ENCODE results near the gene TBC1D3B.
"Not testable (repeated sequence)": the region's sequence is repeated elsewhere in the genome, so short reads cannot be mapped to it uniquely, and the experiment has no call there.

TBC1D3B gene

GRCh38 chr17:36212966-36213365 lies 36.5 kb upstream of the TBC1D3B start:
- no peak overlapping the region for H3K4me3 ChIP-seq (ENCODE audit: insufficient read length, low read depth)
- H3K4me1 ChIP-seq (ENCODE audit: insufficient read depth, insufficient read length), result no peaks in the 10 kb centered on the region
- H3K9me3 ChIP-seq (ENCODE audit: insufficient read depth, low read length), result no peaks in the 10 kb centered on the region
- no peaks in the 10 kb centered on the region for H3K27me3 ChIP-seq (ENCODE audit: insufficient read depth, insufficient read length)
- DNase-seq (ENCODE audit: low read depth, low spot score), result no peak
- no peaks in the 10 kb centered on the region for H3K36me3 ChIP-seq (ENCODE audit: insufficient read depth, insufficient read length, low read length)
- no peak overlapping the region for H3K9ac ChIP-seq (ENCODE audit: insufficient read length, low read depth)
- TF ChIP-seq ZNF274 (IDR thresholded peaks at IDR 0.05; ENCODE audit: low read depth, low read length) (no peak), YY1 (IDR thresholded peaks at IDR 0.05; ENCODE audit: insufficient read depth, insufficient read length) (no peak), SUZ12 (IDR thresholded peaks at IDR 0.05; ENCODE audit: extremely low read depth, insufficient read depth, insufficient read length) (no peak)

- no peak overlapping the region for H3K9ac ChIP-seq (ENCODE audit: insufficient read length, low read depth)
- no peak overlapping the region for H3K4me3 ChIP-seq (ENCODE audit: insufficient read length, low read depth)
Observed at GRCh38 chr17:36212272-36212605, 35.8 kb upstream of the TBC1D3B start.

DNA sequence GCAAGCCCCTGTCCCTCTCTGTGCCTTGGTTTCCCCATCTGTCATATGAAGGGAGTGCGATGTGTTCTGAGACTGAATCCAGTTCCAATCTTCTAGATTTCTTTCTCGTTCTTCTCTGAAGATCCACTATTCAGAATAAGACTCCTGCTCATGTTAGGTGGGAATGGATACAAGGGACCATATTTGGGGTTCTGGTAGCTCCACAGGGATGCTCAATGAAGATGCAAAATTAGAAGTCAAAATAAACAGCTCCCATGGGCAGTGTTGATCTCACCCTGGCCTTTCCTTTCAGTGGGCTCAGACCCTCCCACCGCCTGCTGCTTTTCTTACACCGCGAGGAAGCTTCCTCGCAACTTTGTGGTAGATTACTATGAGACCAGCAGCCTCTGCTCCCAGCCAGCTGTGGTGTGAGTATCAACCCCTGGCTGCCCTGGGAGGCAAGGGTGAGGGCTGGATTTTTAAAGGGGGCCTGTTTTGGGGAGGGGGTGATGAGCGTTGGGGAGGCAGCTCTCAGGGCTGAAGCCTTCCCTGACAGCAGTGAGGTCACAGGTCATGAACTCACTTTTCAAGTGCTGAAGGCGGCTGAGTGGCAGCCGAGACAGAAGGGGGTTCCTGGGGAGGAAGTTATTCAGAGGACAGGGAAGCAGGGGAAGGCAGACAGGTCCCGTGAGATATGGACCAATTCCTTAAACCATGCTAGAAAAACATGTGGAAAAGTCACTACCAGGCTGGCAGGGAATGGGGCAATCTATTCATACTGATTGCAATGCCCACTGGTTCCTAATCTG lies 35.2 kb upstream of the TBC1D3B start:
- not testable (repeated sequence) for H3K36me3 ChIP-seq (ENCODE audit: insufficient read depth, insufficient read length, low read length); H3K4me3 ChIP-seq (ENCODE audit: insufficient read length, low read depth)

More at GRCh38 chr17:36212272-36212605, 35.8 kb upstream of the TBC1D3B start:
- Histone ChIP-seq H3K27me3 (ENCODE audit: insufficient read depth, insufficient read length) (no peaks in the 10 kb centered on the region), H3K36me3 (ENCODE audit: insufficient read depth, insufficient read length, low read length) (no peaks in the 10 kb centered on the region), H3K4me1 (ENCODE audit: insufficient read depth, insufficient read length) (no peaks in the 10 kb centered on the region), H3K9me3 (ENCODE audit: insufficient read depth, low read length) (no peaks in the 10 kb centered on the region)
- no peak for DNase-seq (ENCODE audit: low read depth, low spot score)
- no peak for TF ChIP-seq YY1 (IDR thresholded peaks at IDR 0.05; ENCODE audit: insufficient read depth, insufficient read length)
- no peak for TF ChIP-seq SUZ12 (IDR thresholded peaks at IDR 0.05; ENCODE audit: extremely low read depth, insufficient read depth, insufficient read length)
- TF ChIP-seq ZNF274 (IDR thresholded peaks at IDR 0.05; ENCODE audit: low read depth, low read length), result no peak

GRCh38 chr17:36210439-36211211 lies 34.2 kb upstream of the TBC1D3B start, which contains the start of gene CCL4L2:
CCL4L2 (plus strand) TSS chr17:36211063.
- H3K4me1 ChIP-seq (ENCODE audit: insufficient read depth, insufficient read length); H3K9ac ChIP-seq (ENCODE audit: insufficient read length, low read depth); DNase-seq (ENCODE audit: low read depth, low spot score); H3K4me3 ChIP-seq (ENCODE audit: insufficient read length, low read depth); H3K36me3 ChIP-seq (ENCODE audit: insufficient read depth, insufficient read length, low read length); H3K9me3 ChIP-seq (ENCODE audit: insufficient read depth, low read length); H3K27me3 ChIP-seq (ENCODE audit: insufficient read depth, insufficient read length): not testable (repeated sequence)

More for the DNA sequence above, 35.2 kb upstream of the TBC1D3B start:
- DNase-seq (ENCODE audit: low read depth, low spot score); H3K9me3 ChIP-seq (ENCODE audit: insufficient read depth, low read length); H3K27me3 ChIP-seq (ENCODE audit: insufficient read depth, insufficient read length); H3K9ac ChIP-seq (ENCODE audit: insufficient read length, low read depth); H3K4me1 ChIP-seq (ENCODE audit: insufficient read depth, insufficient read length): not testable (repeated sequence)

GRCh38 chr17:36209575-36209974 lies 33.1 kb upstream of the TBC1D3B start:
- Histone ChIP-seq H3K36me3 (ENCODE audit: insufficient read depth, insufficient read length, low read length) (no peaks in the 10 kb centered on the region), H3K4me1 (ENCODE audit: insufficient read depth, insufficient read length) (no peaks in the 10 kb centered on the region), H3K9ac (ENCODE audit: insufficient read length, low read depth) (no peak overlapping the region), H3K9me3 (ENCODE audit: insufficient read depth, low read length) (no peaks in the 10 kb centered on the region), H3K27me3 (ENCODE audit: insufficient read depth, insufficient read length) (no peaks in the 10 kb centered on the region), H3K4me3 (ENCODE audit: insufficient read length, low read depth) (no peak overlapping the region)
- no peak for DNase-seq (ENCODE audit: low read depth, low spot score)
- TF ChIP-seq YY1 (IDR thresholded peaks at IDR 0.05; ENCODE audit: insufficient read depth, insufficient read length) (no peak), SUZ12 (IDR thresholded peaks at IDR 0.05; ENCODE audit: extremely low read depth, insufficient read depth, insufficient read length) (no peak), ZNF274 (IDR thresholded peaks at IDR 0.05; ENCODE audit: low read depth, low read length) (no peak)

- not testable (repeated sequence) for H3K36me3 ChIP-seq (ENCODE audit: insufficient read depth, insufficient read length, low read length); H3K27me3 ChIP-seq (ENCODE audit: insufficient read depth, insufficient read length); DNase-seq (ENCODE audit: low read depth, low spot score); H3K4me1 ChIP-seq (ENCODE audit: insufficient read depth, insufficient read length); H3K4me3 ChIP-seq (ENCODE audit: insufficient read length, low read depth); H3K9me3 ChIP-seq (ENCODE audit: insufficient read depth, low read length); H3K9ac ChIP-seq (ENCODE audit: insufficient read length, low read depth)
Observed at GRCh38 chr17:36207383-36207782, 30.9 kb upstream of the TBC1D3B start.

DNA sequence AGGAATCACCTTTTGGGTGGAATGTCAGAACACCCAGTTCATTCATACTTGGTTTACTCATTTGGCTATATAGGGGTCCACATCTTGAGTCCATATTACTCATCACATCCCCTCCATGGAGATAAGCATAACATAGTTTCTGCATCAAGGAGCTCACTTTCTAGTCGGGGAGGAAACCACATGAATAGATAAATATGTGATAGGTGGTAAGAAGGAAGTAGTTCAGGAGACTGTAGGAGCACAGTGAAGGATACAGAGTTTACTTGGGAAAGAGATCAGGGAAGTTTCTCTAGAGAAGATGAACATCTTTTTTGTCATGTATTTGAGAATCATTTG lies 30.0 kb upstream of the TBC1D3B start:
- H3K4me3 ChIP-seq (ENCODE audit: insufficient read length, low read depth); H3K9me3 ChIP-seq (ENCODE audit: insufficient read depth, low read length); H3K9ac ChIP-seq (ENCODE audit: insufficient read length, low read depth); H3K4me1 ChIP-seq (ENCODE audit: insufficient read depth, insufficient read length); H3K27me3 ChIP-seq (ENCODE audit: insufficient read depth, insufficient read length); H3K36me3 ChIP-seq (ENCODE audit: insufficient read depth, insufficient read length, low read length); DNase-seq (ENCODE audit: low read depth, low spot score): not testable (repeated sequence)
